Mesothelial cell of epicardium (in vitro differentiated cells): ENCODE results near the gene DEGS2. TPM values are rescaled to one million over a fixed set of nuclear protein-coding genes. Genes with fewer than 3 reads are reported as not detected.

Source experiments
- DNase-seq, 2 experiments: peaks; one replicate each; pipeline ENCODE4 v3.0.0; 2021; ENCODE audit warnings: low spot score in 2 of 2; ENCODE audit not compliant: unreplicated experiment in 2 of 2
- H3K27ac Mint-ChIP-seq: 2 replicates; pipeline ENCODE4 v1.8.0; 2021; ENCODE audit warnings: mixed read lengths
- H3K27me3 Mint-ChIP-seq: 2 replicates; pipeline ENCODE4 v1.8.0; 2021; ENCODE audit warnings: low read depth, mixed read lengths
- H3K36me3 Mint-ChIP-seq: 2 replicates; pipeline ENCODE4 v1.8.0; 2021; ENCODE audit warnings: mixed read lengths
- H3K4me1 Mint-ChIP-seq: 2 replicates; pipeline ENCODE4 v1.8.0; 2021; ENCODE audit warnings: mixed read lengths
- H3K4me3 Mint-ChIP-seq: 2 replicates; pipeline ENCODE4 v1.8.0; 2021; ENCODE audit warnings: mild to moderate bottlenecking, moderate library complexity, mixed read lengths
- H3K9me3 Mint-ChIP-seq: 2 replicates; pipeline ENCODE4 v1.8.0; 2021; ENCODE audit warnings: mixed read lengths
- CTCF ChIP-seq: fragments of 200-600 bp; sonication (generic); IDR thresholded peaks from one replicate; pipeline ENCODE4 v1.5.0; 2021; ENCODE audit warnings: antibody characterized with exemption; ENCODE audit not compliant: unreplicated experiment
- total RNA-seq: library from RNA; stranded (reverse); gene quantifications from 3 replicates; pipeline ENCODE4 v1.2.1, GENCODE V29; 2021

Gene DEGS2
- total RNA-seq, 1 donor from 2014 or later = 2.1 TPM

GRCh38 chr14:100156776-100157175, 2.7 kb downstream of the DEGS2 start:
- H3K4me3 Mint-ChIP-seq = no peak overlapping the region
- no peak overlapping the region for H3K27ac Mint-ChIP-seq
- no peak for TF ChIP-seq CTCF
- peaks cover 3% of the 10 kb centered on the region for H3K36me3 Mint-ChIP-seq
- H3K27me3 Mint-ChIP-seq = peaks cover 61% of the 10 kb centered on the region
- peaks cover 5% of the 10 kb centered on the region for H3K9me3 Mint-ChIP-seq
- no peak for DNase-seq
- H3K4me1 Mint-ChIP-seq = peaks cover 10% of the 10 kb centered on the region

GRCh38 chr14:100155756-100156616, 3.5 kb downstream of the DEGS2 start:
- Mint-ChIP-seq H3K4me3 (no peak overlapping the region), H3K27me3 (peaks cover 53% of the 10 kb centered on the region), H3K9me3 (peaks cover 5% of the 10 kb centered on the region), H3K36me3 (peaks cover 3% of the 10 kb centered on the region), H3K27ac (no peak overlapping the region), H3K4me1 (peaks cover 10% of the 10 kb centered on the region)
- no peak for DNase-seq
- TF ChIP-seq CTCF = no peak

- H3K4me3 Mint-ChIP-seq = no peak overlapping the region
These were observed 4.3 kb downstream of the DEGS2 start for GRCh38 chr14:100155049-100155621.

GRCh38 chr14:100153560-100153959, 5.9 kb downstream of the DEGS2 start:
- peaks cover 36% of the 10 kb centered on the region for H3K27me3 Mint-ChIP-seq
- H3K36me3 Mint-ChIP-seq = peaks cover 3% of the 10 kb centered on the region
- H3K4me3 Mint-ChIP-seq = no peak overlapping the region
- H3K27ac Mint-ChIP-seq = no peak overlapping the region
- H3K9me3 Mint-ChIP-seq = peaks cover 5% of the 10 kb centered on the region
- DNase-seq = no peak
- H3K4me1 Mint-ChIP-seq = peaks cover 14% of the 10 kb centered on the region
- TF ChIP-seq CTCF = no peak

More at GRCh38 chr14:100155049-100155621, 4.3 kb downstream of the DEGS2 start:
- H3K27me3 Mint-ChIP-seq = peaks cover 44% of the 10 kb centered on the region
- H3K9me3 Mint-ChIP-seq = peaks cover 5% of the 10 kb centered on the region
- peaks cover 3% of the 10 kb centered on the region for H3K36me3 Mint-ChIP-seq
- peaks cover 10% of the 10 kb centered on the region for H3K4me1 Mint-ChIP-seq
- DNase-seq = no peak
- no peak overlapping the region for H3K27ac Mint-ChIP-seq
- TF ChIP-seq CTCF = peak; percentile 79

- Mint-ChIP-seq H3K27ac (no peak overlapping the region), H3K36me3 (peaks cover 3% of the 10 kb centered on the region), H3K4me1 (peaks cover 14% of the 10 kb centered on the region), H3K27me3 (peaks cover 21% of the 10 kb centered on the region), H3K9me3 (peaks cover 5% of the 10 kb centered on the region), H3K4me3 (no peak overlapping the region)
- no peak for DNase-seq
- TF ChIP-seq CTCF = no peak
These were observed 7.4 kb downstream of the DEGS2 start for GRCh38 chr14:100152091-100152490.
